COLO829 (cell line): ENCODE data around the gene CIAPIN1.

Experiments
- DNase-seq: peaks from one replicate; pipeline ENCODE4 v3.0.0; 2012; ENCODE audit warnings: low spot score

Gene CIAPIN1

DNA sequence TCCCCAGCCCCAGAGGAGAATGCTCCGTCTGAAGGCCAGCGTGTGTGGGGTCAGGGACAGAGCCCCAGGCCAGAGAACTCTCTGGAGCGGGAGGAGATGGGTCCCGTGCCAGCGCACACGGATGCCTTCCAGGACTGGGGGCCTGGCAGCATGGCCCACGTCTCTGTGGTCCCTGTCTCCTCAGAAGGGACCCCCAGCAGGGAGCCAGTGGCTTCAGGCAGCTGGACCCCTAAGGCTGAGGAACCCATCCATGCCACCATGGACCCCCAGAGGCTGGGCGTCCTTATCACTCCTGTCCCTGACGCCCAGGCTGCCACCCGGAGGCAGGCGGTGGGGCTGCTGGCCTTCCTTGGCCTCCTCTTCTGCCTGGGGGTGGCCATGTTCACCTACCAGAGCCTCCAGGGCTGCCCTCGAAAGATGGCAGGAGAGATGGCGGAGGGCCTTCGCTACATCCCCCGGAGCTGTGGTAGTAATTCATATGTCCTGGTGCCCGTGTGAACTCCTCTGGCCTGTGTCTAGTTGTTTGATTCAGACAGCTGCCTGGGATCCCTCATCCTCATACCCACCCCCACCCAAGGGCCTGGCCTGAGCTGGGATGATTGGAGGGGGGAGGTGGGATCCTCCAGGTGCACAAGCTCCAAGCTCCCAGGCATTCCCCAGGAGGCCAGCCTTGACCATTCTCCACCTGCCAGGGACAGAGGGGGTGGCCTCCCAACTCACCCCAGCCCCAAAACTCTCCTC lies 64.5 kb downstream of the CIAPIN1 start:
- DNase-seq = no peak

DNA sequence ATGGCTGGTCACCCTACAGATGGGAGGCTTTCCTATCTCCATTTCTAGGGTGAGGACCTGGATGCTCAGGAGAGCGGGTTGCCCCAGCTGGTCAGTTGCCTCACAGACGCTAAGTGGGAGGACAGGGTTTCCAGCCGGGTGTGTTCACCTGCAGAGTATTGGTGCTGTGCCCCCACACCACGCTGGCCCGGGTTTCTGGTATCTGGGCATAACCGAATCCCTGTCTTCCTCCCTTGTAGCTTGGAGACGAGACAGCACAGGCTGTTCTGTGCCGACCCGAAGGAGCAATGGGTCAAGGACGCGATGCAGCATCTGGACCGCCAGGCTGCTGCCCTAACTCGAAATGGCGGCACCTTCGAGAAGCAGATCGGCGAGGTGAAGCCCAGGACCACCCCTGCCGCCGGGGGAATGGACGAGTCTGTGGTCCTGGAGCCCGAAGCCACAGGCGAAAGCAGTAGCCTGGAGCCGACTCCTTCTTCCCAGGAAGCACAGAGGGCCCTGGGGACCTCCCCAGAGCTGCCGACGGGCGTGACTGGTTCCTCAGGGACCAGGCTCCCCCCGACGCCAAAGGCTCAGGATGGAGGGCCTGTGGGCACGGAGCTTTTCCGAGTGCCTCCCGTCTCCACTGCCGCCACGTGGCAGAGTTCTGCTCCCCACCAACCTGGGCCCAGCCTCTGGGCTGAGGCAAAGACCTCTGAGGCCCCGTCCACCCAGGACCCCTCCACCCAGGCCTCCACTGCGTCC lies 65.2 kb downstream of the CIAPIN1 start:
- DNase-seq = no peak

DNA sequence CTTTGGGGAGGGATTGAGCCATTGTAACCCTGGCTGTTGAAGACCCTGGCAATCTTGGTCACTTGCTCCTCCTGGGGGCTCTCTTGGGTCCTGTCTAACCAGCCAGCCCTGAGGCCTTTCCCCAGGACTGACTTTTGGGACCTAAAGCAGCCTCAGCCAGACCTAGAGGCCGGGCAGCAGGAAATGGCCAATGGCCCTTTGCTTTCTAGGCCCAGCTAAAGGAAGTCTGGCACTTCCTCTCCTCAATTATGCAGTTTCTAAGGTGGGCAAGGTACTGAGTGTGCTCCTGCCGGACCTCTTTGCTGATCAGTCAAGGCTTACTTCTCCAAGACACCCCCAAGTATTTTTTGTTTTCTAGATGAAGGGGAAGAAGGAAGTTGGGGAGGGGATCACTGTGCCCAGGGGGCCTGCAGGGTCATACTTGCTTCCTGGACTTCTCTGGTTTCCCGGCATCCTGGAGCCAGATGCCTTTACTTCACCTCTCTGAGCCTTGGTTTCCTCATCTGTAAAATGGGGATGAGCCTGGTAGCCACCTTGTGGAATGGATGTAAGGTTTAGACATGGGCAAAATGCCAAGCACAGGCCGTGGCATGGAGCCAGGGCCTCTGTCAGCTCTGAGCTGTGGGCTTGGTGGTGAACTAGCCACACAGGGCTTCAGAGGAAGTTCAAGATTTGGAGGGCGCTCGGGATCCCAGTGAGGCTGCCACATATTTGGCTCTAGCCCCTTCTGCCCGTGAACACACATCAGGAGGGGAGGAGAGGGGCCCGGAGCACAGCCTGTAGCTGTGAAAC lies 66.3 kb downstream of the CIAPIN1 start:
- DNase-seq = no peak

DNA sequence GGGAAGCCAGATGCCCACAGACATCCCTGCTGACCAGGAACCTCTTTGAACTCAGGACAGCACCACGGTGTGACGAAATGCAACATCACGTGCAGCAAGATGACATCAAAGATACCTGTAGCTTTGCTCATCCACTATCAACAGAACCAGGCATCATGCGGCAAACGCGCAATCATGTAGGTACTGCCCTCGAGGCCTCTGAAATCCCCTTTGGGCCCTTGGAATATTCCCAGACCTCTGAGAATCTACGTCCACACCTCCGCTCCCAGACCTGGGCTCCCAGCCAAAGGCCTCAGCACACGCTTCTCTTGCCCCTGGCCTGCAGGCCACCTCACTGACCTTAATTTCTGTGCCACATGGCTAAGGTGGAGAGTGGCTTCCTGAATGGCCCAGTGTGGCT lies 67.6 kb downstream of the CIAPIN1 start:
- no peak for DNase-seq
